Body of pancreas (tissue), 4 donors: Measurements from ENCODE around the gene DDX20.

Experiments
- CTCF ChIP-seq, 7 experiments: fragments of 450-650 bp in 4 of 7; fragments of 200-600 bp in 3 of 7; sonication (generic) in 3 of 7; IDR thresholded peaks; one replicate each; pipeline ENCODE4 v1.5.1; 2016 to 2019; ENCODE audit warnings: antibody characterized with exemption in 7 of 7
- POLR2A ChIP-seq, 3 donors: fragments of 450-650 bp; IDR thresholded peaks; one replicate each; pipeline ENCODE4 v1.6.1; 2016; ENCODE audit warnings: antibody characterized with exemption in 3 of 3, mild to moderate bottlenecking in 2 of 3

- no peak for TF ChIP-seq CTCF (IDR thresholded peaks at IDR 0.05)
- no peak for TF ChIP-seq POLR2A (IDR thresholded peaks at IDR 0.05)
Observed at GRCh38 chr1:111750856-111751255, 4.8 kb upstream of the DDX20 start.
